Measurements from ENCODE around the gene CASP8AP2.
"Not testable (repeated sequence)": the region's sequence is repeated elsewhere in the genome, so short reads cannot be mapped to it uniquely, and the experiment has no call there.

The CASP8AP2 gene

GRCh38 chr6:89829472-89830169 is at the start of gene CASP8AP2:
Gene CASP8AP2, plus strand, starts transcription at chr6:89829880.
- DNase-seq (ENCODE audit: low read depth in 2 of 2) = peak; percentile 87 to 90

- no peak for DNase-seq (ENCODE audit: low read depth in 2 of 2)
These were observed 48.3 kb upstream of the CASP8AP2 start for GRCh38 chr6:89781070-89782034.

GRCh38 chr6:89782222-89782621 is 47.5 kb upstream of the CASP8AP2 start:
- DNase-seq (ENCODE audit: low read depth in 2 of 2) = no peak

- not testable (repeated sequence) for DNase-seq (ENCODE audit: low read depth in 2 of 2)
These were observed 46.4 kb upstream of the CASP8AP2 start for GRCh38 chr6:89783293-89783692.

- DNase-seq (ENCODE audit: low read depth in 2 of 2) = no peak
These were observed 44.8 kb upstream of the CASP8AP2 start for GRCh38 chr6:89784838-89785237.

- no peak for DNase-seq (ENCODE audit: low read depth in 2 of 2)
These were observed 42.7 kb upstream of the CASP8AP2 start for GRCh38 chr6:89786970-89787369.

DNA sequence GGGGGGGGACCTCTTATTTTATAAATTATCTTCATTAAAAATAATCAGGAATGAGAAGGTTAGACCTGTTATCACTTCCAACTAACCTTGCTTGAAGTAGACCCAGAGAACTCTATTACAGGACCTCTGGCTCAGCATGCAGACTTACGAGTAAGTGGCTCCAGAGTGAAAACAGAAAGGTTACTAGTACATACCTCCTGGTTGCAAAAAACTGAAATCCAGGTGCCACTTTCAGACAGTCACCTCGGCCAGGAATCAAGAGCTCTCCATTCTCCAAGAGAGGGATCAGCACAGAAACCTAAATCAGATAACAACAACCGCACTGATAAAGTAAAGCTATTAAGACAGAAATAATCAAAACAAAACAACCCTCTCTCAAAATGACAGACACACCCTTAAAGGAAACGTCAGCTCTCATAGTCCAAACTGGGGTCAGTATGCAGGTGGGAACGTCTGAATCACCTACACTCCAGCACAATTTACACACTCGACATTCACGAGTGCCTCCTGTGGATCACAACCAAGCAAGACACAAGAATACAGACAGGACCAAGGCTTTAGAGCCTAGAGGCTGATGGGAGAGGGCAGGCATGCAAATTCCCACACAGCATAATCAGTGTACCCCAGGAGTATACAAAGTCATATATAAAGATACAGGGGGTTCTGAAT is 41.9 kb upstream of the CASP8AP2 start:
- no peak for DNase-seq (ENCODE audit: low read depth in 2 of 2)

GRCh38 chr6:89789980-89790379 is 39.7 kb upstream of the CASP8AP2 start:
- no peak for DNase-seq (ENCODE audit: low read depth in 2 of 2)

- DNase-seq (ENCODE audit: low read depth in 2 of 2) = no peak
These were observed 39.3 kb upstream of the CASP8AP2 start for GRCh38 chr6:89790403-89790802.

DNA sequence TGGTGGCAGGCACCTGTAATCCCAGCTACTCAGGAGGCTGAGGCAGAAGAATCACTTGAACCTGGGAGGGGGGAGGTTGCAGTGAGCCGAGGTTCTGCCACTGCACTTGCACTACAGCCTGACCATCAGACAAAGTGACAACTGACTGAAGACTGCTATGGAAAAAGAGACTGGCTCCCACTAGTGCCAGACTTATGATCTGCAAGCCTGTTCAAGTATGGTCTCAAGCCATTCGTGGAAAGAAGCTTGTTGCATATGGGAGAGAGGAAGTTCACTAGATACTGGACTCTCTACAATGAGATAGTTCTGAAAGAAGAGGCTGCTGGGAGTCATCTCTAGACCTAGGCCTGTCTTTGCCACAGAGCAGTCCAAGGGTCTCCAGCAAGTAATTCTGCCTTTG is 36.8 kb upstream of the CASP8AP2 start:
- peak in 1 of 2 donors; percentile 4 for DNase-seq (ENCODE audit: low read depth in 2 of 2)

DNA sequence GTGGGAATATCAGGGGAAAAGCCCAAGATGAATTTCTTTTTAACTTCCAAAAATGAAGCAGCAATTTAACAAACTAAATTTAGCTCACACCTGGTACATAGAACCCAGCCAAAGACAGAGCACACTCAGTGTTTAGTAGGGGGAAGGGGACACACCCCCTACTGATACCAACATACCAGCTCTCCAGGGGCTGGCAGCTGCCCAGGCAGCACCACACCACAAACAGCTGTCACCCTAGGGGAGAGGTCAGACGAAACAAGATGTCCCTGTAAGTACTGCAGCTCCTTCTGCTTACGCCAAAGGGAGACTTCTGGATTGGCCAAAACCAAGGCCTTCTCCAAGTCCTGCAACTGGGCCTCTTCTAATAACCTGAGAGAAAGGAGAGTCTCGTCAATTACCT is 36.1 kb upstream of the CASP8AP2 start:
- DNase-seq (ENCODE audit: low read depth in 2 of 2) = no peak

DNA sequence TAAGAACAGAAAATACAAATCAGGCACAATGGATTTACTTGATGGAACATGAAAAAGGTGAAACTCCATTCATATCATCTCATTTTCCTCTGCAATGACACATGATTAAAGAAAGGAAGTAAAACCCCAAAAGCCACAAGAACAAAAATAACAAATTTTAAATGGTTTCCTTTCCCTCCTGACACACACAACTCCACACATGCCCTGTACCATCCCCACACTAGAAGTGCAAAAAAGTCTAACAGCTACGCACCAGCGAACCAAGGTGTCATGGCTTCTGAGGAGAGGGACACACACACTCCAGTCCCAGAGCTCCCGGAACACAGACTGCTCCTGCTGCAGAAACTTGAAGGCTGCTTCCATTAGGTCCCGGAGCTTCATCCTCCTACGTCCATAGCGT is 35.4 kb upstream of the CASP8AP2 start:
- peak in 1 of 2 donors; percentile 2 for DNase-seq (ENCODE audit: low read depth in 2 of 2)

GRCh38 chr6:89797317-89797716 is 32.4 kb upstream of the CASP8AP2 start:
- DNase-seq (ENCODE audit: low read depth in 2 of 2) = no peak

GRCh38 chr6:89799096-89799495 is 30.6 kb upstream of the CASP8AP2 start:
- no peak for DNase-seq (ENCODE audit: low read depth in 2 of 2)

DNA sequence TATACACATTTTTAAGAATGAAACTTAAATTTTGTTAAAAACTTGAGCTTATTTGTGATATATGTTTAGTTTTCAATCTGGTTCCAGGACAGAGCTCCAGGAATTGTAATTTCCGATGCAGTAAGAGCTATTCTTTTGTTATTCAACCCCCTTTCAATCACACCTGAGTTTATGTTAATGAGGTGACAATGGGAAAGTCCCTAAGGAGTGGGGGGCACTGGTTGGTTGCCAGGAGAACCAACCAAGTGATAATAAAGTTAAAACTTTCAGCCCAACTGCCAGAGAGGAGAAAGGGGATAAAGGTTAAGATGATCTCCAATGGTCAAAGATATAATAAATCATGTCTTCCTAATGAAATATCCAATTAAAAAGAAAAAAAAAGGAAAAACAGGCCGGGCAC is 29.9 kb upstream of the CASP8AP2 start:
- DNase-seq (ENCODE audit: low read depth in 2 of 2) = no peak

DNA sequence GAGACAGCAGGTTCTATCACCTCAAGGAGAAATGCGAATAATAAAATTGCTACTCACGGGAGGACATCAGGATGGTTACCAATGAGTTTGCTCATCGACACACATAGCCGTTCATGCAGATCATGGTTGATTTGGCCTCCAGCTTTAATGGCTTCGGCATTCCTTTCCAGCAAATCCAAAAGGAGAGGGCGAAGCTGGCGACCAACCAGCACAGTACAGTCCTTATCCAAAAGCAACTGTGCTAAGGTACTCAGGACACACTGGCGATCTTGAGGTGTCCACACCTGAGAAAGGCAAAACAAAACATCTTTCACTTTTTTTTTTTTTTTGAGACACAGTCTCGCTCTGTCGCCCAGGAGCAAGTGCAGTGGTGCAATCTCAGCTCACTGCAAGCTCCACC is 26.4 kb upstream of the CASP8AP2 start:
- DNase-seq (ENCODE audit: low read depth in 2 of 2) = no peak

DNA sequence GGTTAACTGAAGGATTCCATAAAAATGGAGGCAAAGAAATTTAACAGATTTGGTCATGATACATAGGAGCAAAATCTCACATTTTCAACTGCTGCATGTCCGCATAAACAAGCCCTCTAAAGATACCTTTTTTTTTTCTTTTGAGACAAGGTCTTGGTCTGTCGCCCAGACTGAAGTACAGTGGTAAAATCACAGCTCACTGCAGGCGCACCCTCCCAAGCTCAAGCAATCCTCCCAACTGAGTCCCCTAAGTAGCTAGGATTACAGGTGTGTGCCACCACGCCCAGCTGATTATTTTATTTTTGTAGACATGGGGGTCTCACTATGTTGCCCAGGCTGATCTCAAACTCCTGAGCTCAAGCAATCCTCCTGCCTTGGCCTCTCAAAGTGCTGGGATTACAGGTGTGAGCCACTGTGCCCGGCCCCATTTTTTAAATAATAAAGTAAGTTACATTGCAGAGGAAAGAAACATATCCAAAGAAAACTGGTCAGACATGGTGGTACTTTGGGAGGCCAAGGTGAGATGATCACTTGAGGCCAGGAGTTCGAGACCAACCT is 23.8 kb upstream of the CASP8AP2 start:
- DNase-seq (ENCODE audit: low read depth in 2 of 2) = no peak

- DNase-seq (ENCODE audit: low read depth in 2 of 2) = no peak
These were observed 22.1 kb upstream of the CASP8AP2 start for GRCh38 chr6:89807581-89807980.

GRCh38 chr6:89813422-89813821 is 16.3 kb upstream of the CASP8AP2 start:
- not testable (repeated sequence) for DNase-seq (ENCODE audit: low read depth in 2 of 2)

GRCh38 chr6:89817481-89817880 is 12.2 kb upstream of the CASP8AP2 start:
- DNase-seq (ENCODE audit: low read depth in 2 of 2) = no peak

GRCh38 chr6:89818977-89819335 is 10.7 kb upstream of the CASP8AP2 start:
- no peak for DNase-seq (ENCODE audit: low read depth in 2 of 2)
